MCF 10A (cell line): ENCODE data around the gene KRTAP3-3. TPM values are rescaled to one million over a fixed set of nuclear protein-coding genes. Genes with fewer than 3 reads are reported as not detected.

Experiments used
- BruUV-seq: library from RNA; stranded (reverse); fragments of 400-500 nt; replicated peaks from 2 replicates; lab custom pipeline; 2021; lab: Mats Ljungman, UMichigan
- CTCF ChIA-PET: fragments of 300-600 bp; sonication (Branson Sonifier 250); formaldehyde crosslinking; extraction: SDS; loops from one replicate; lab custom pipeline; 2021; ENCODE audit warnings: antibody characterized with exemption, inconsistent platforms; lab: Yijun Ruan, JAX
- POLR2A ChIA-PET: fragments of 300-600, 350-650 bp; sonication (Branson Sonifier 250); formaldehyde crosslinking; extraction: SDS; loops from one replicate; lab custom pipeline; 2020; ENCODE audit warnings: antibody characterized with exemption, inconsistent platforms; lab: Yijun Ruan, JAX
- DNase-seq: peaks from one replicate; pipeline ENCODE4 v3.0.0-alpha.2; 2018; ENCODE audit not compliant: unreplicated experiment
- H3K27ac Mint-ChIP-seq: one replicate; pipeline ENCODE4 v1.8.0; 2022; ENCODE audit warnings: mild to moderate bottlenecking, low read depth, mixed read lengths; ENCODE audit not compliant: unreplicated experiment
- H3K27me3 Mint-ChIP-seq: one replicate; pipeline ENCODE4 v1.8.0; 2022; ENCODE audit warnings: mixed read lengths; ENCODE audit not compliant: insufficient read depth, unreplicated experiment
- H3K36me3 Mint-ChIP-seq: one replicate; pipeline ENCODE4 v1.8.0; 2022; ENCODE audit warnings: mild to moderate bottlenecking, moderate library complexity, mixed read lengths; ENCODE audit not compliant: insufficient read depth, unreplicated experiment
- H3K4me1 Mint-ChIP-seq: one replicate; pipeline ENCODE4 v1.8.0; 2022; ENCODE audit warnings: mixed read lengths; ENCODE audit not compliant: insufficient read depth, unreplicated experiment
- H3K4me3 Mint-ChIP-seq: one replicate; pipeline ENCODE4 v1.8.0; 2022; ENCODE audit warnings: mild to moderate bottlenecking, moderate library complexity, mixed read lengths; ENCODE audit not compliant: unreplicated experiment
- H3K9me3 Mint-ChIP-seq: one replicate; pipeline ENCODE4 v1.8.0; 2022; ENCODE audit warnings: mixed read lengths; ENCODE audit not compliant: unreplicated experiment
- intact Hi-C: fragments of 100-400 bp; cut with micrococcal nuclease; formaldehyde crosslinking; loops from 2 replicates; pipeline ENCODE4 v1.14.1; 2022
- total RNA-seq: library from RNA; stranded (reverse); gene quantifications from 2 replicates; pipeline ENCODE4 v1.2.3, GENCODE V29; 2022
- TF ChIP-seq, protein P1 (sequence below): fragments of 200-600 bp; IDR thresholded peaks from one replicate; pipeline ENCODE4 v1.8.0; 2022; ENCODE audit warnings: antibody characterized with exemption, mild to moderate bottlenecking; ENCODE audit not compliant: unreplicated experiment

The KRTAP3-3 gene
- total RNA-seq, 1 experiment from 2014 or later = not detected

DNA sequence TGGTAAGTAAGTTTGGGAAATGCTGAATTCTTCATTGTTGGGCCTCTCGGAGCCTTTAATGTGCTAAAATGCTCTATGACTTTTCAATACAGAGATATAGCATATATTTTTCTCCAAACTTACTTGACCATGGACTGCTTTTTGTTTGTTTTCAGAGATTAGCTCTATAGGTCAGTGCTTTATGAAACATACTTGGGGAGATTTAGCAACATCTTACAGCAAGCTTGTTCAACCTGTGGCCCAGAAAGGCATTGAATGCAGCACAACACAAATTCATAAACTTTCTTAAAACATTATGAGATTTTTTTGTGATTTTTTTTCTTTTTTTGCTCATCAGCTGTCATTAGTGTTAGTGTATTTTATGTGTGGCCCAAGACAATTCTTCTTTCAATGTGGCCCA, 16.0 kb upstream of the KRTAP3-3 start:
- H3K27ac Mint-ChIP-seq = no peak overlapping the region
- no peaks in the 10 kb centered on the region for H3K36me3 Mint-ChIP-seq
- no peak for DNase-seq
- BruUV-seq = no TSS peak
- H3K4me3 Mint-ChIP-seq = no peak overlapping the region
- ChIA-PET POLR2A (no interaction called here), CTCF (interaction anchor here (0.6 kb wide), 1 partner anchor 49 kb away, joined by 3 read pairs; no protein-coding TSS in a partner anchor)
- no peaks in the 10 kb centered on the region for H3K4me1 Mint-ChIP-seq
- TF ChIP-seq, protein P1, sequence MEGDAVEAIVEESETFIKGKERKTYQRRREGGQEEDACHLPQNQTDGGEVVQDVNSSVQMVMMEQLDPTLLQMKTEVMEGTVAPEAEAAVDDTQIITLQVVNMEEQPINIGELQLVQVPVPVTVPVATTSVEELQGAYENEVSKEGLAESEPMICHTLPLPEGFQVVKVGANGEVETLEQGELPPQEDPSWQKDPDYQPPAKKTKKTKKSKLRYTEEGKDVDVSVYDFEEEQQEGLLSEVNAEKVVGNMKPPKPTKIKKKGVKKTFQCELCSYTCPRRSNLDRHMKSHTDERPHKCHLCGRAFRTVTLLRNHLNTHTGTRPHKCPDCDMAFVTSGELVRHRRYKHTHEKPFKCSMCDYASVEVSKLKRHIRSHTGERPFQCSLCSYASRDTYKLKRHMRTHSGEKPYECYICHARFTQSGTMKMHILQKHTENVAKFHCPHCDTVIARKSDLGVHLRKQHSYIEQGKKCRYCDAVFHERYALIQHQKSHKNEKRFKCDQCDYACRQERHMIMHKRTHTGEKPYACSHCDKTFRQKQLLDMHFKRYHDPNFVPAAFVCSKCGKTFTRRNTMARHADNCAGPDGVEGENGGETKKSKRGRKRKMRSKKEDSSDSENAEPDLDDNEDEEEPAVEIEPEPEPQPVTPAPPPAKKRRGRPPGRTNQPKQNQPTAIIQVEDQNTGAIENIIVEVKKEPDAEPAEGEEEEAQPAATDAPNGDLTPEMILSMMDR = no peak
- H3K27me3 Mint-ChIP-seq = no peaks in the 10 kb centered on the region
- H3K9me3 Mint-ChIP-seq = no peaks in the 10 kb centered on the region
- intact Hi-C loops = no loop called here

DNA sequence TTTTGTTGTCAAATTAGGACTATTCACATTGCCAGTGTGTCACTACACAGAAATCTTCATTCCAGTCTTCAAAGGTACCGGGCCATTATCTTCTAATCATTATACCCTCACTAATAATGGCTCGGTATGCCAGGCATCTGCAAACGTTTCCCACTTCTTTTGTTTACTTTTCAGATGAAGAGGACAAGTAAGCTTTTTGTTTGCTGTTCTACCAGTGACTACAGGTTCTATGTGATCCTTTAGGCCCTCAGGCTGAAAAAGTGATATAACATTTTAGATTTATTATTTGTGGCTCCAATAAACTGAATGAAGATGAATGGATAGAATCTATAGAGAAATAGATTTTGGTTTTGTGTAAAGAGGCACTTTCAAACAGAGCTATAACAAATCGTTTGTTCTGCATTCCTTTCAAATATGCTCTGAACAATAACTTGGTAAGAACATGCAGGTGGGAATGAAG, 15.4 kb upstream of the KRTAP3-3 start:
- H3K9me3 Mint-ChIP-seq = no peaks in the 10 kb centered on the region
- H3K36me3 Mint-ChIP-seq = no peaks in the 10 kb centered on the region
- ChIA-PET POLR2A (no interaction called here), CTCF (no interaction called here)
- H3K27me3 Mint-ChIP-seq = no peaks in the 10 kb centered on the region
- no TSS peak for BruUV-seq
- TF ChIP-seq, protein P1 = no peak
- H3K4me3 Mint-ChIP-seq = no peak overlapping the region
- no peak overlapping the region for H3K27ac Mint-ChIP-seq
- no peak for DNase-seq
- no peaks in the 10 kb centered on the region for H3K4me1 Mint-ChIP-seq
- intact Hi-C loops = no loop called here

DNA sequence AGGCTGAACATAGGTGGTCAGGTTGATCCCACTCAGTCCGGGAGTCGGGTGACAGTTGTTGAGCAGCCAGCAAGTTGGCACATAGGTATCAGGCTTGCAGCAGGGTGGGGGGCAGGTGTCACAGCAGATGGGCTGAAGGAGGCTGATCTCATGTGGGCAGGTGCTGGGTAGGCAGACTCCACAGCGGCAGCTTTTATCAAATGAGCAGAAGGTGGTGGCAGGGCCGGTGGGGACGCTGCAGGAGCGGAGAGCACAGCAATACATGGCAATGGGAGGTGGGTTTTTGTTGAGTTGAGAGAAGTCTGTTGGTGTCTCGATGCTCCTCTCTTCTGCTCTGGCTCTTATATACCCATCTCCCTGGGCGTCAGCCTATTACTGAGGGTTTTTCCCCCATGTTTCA, 14.8 kb upstream of the KRTAP3-3 start, which contains the start of gene KRTAP3-1:
KRTAP3-1 (minus strand) TSS at position 318 of the 400 bp plus-strand sequence; CDS start at position 264, 54 bp downstream.
- ChIA-PET CTCF (no interaction called here), POLR2A (interaction anchor here (0.6 kb wide), 1 partner anchor 9 kb away, joined by 3 read pairs; no protein-coding TSS in a partner anchor)
- intact Hi-C loops = no loop called here
- BruUV-seq = no TSS peak
- no peaks in the 10 kb centered on the region for H3K27me3 Mint-ChIP-seq
- H3K4me3 Mint-ChIP-seq = no peak within 1 kb of the TSS
- no peaks in the 10 kb centered on the region for H3K9me3 Mint-ChIP-seq
- TF ChIP-seq, protein P1 = no peak
- no peaks in the 10 kb centered on the region for H3K36me3 Mint-ChIP-seq
- no peak within 1 kb of the TSS for H3K27ac Mint-ChIP-seq
- DNase-seq = no peak
- H3K4me1 Mint-ChIP-seq = peaks cover 4% of the 10 kb centered on the region

DNA sequence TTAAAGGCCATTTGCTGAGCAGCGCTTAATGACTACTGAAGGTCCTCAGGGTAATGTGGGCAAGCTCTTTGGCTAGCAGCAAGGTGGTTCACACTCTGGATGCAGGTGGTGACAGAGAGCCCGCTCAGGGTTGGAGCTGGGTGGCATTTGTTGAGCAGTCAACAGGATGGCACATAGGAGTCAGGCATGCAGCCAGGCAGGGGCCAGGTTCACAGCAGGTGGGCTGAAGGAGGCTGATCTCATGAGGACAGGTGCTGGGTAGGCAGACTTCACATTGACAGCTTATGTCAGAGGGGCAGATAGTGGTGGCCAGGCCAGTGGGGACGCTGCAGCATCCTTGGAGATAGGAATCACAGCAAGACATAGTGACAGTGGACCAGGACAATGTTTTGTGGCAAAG, 10.4 kb upstream of the KRTAP3-3 start:
- Mint-ChIP-seq H3K36me3 (no peaks in the 10 kb centered on the region), H3K27ac (no peak overlapping the region)
- BruUV-seq = no TSS peak

More for the DNA sequence above, 10.4 kb upstream of the KRTAP3-3 start:
- no peak for DNase-seq
- Mint-ChIP-seq H3K4me3 (no peak overlapping the region), H3K27me3 (no peaks in the 10 kb centered on the region), H3K9me3 (no peaks in the 10 kb centered on the region), H3K4me1 (peaks cover 18% of the 10 kb centered on the region)
- intact Hi-C loops = no loop called here
- ChIA-PET POLR2A (interaction anchor here (0.6 kb wide), 1 partner anchor 685 kb away, joined by 3 read pairs; no protein-coding TSS in a partner anchor), CTCF (no interaction called here)
- TF ChIP-seq, protein P1 = no peak
